Stimulated activated CD4-positive, alpha-beta T cell treated with anti-CD3 and anti-CD28 coated beads, Interleukin-1b, Interleukin-23, amount 100 ng/mL, for 48 hours (primary cell): ENCODE measurements around the gene NPTX2.
"Not testable (repeated sequence)": the region's sequence is repeated elsewhere in the genome, so short reads cannot be mapped to it uniquely, and the experiment has no call there.

ENCODE experiments used
- DNase-seq: peaks from one replicate; pipeline ENCODE4 v3.0.0-alpha.2; 2020

Gene NPTX2, protein sequence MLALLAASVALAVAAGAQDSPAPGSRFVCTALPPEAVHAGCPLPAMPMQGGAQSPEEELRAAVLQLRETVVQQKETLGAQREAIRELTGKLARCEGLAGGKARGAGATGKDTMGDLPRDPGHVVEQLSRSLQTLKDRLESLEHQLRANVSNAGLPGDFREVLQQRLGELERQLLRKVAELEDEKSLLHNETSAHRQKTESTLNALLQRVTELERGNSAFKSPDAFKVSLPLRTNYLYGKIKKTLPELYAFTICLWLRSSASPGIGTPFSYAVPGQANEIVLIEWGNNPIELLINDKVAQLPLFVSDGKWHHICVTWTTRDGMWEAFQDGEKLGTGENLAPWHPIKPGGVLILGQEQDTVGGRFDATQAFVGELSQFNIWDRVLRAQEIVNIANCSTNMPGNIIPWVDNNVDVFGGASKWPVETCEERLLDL

DNA sequence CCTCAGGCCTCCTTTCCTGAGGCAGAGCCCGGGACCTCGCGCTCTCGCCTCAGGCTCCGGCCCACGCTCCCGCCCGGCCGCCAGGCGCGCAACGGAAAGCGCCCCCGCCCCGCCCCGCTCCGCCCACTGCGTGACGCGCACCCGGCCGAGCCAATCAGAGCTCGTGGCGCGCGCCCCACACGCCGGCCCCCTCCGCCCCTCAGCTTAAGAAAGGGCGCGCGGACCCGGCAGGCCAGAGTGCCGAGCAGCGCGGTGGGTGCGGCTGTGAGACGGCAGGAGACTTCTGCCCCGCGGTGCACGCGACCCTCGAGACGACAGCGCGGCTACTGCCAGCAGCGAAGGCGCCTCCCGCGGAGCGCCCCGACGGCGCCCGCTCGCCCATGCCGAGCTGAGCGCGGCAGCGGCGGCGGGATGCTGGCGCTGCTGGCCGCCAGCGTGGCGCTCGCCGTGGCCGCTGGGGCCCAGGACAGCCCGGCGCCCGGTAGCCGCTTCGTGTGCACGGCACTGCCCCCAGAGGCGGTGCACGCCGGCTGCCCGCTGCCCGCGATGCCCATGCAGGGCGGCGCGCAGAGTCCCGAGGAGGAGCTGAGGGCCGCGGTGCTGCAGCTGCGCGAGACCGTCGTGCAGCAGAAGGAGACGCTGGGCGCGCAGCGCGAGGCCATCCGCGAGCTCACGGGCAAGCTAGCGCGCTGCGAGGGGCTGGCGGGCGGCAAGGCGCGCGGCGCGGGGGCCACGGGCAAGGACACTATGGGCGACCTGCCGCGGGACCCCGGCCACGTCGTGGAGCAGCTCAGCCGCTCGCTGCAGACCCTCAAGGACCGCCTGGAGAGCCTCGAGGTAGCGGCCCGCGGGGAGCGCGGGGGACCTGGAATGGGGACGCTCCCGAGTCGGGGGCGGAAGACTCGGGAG, at the start of gene NPTX2:
Gene NPTX2 (plus strand): TSS at position 235 of the 909 bp plus-strand sequence. CDS start 177 bp downstream, at position 412.
- DNase-seq, result peak; percentile 11

DNA sequence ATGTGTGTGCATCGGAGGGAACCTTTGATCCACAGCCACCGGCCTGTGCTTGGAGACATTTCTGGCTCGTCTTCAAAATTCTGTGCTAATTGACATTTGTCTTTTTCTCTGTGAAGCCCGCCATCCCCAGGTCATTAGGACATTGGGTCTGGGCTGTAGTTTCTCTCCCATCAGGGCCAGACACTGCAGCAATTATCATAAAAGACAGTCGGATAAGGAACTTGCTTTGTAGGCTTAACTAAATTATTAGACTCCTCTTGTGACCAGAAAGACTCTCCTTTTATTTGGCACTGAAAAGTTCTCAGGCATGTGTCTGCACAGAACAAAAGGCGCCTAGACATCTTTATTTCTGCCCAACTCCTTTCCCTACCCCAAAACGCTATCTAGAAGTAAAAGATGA, 49.1 kb upstream of the NPTX2 start:
- no peak for DNase-seq

DNA sequence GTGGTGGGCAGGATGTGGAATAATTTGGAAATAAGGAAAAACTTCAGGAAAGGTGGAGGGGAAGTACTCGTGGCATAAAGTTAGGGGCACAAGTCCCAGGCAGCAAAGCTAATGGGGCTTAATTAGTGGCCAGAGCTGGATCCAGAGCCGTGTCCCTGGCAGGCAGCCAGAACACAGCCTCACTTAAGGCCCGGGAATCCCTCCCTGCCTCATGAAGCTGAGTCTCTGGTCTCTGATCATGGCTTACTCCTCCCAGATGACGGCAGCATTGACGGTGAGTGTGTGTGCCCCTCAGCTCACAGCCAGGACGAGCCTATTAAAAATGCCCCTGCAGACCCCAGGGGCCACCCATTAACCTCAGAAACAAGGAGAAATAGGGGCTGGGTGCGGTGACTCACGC, 48.2 kb upstream of the NPTX2 start:
- no peak for DNase-seq

DNA sequence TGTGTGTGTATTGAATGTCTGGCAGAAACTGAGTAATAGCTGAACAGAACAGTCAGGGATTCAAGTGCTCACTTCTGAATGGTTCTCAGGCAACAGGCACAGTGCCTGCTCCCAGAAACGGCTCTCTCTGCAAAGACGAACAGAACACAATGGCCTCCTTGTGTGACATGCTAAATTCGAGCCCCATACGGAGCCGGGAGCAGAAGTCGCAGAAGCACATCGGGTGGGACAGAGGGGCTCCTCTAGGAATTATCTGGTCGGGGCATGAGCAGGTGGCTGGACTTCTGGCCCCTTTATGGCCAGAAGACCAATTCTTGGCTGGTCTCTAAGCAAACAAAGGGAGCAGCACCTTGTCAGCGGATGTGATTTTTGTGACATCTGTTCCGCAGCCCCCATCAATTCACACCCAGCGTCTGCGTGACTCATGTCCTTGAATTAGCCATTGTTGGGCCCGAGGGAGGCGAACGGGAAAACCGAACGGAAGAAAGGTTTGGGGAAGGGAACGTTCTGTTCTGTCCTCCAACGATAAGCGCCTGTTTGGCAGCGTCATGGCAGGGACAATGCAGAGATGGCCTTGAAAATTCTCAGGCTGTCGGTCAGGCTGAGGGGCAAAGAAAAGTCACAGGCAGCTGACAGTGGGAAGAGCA, 47.3 kb upstream of the NPTX2 start:
- no peak for DNase-seq

DNA sequence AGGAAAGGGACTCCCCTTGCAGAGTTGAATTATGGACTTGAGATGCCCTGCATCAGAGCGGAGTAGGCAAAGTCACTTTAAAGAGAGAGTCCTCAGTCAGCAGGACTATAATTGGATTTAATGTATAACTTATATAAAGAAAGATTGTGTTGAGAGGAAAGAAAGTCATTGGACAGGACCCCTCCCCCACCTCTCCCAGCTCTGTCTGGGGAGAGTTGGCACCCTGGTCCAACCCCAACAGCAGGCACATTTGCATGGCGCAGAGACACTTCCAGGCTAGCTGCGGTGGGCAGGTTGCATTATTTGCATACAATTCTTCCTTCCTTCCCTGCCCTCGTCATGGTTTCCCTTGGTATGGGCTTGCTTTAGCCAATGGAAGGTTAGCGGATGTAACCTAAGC, 46.1 kb upstream of the NPTX2 start:
- DNase-seq, result no peak

DNA sequence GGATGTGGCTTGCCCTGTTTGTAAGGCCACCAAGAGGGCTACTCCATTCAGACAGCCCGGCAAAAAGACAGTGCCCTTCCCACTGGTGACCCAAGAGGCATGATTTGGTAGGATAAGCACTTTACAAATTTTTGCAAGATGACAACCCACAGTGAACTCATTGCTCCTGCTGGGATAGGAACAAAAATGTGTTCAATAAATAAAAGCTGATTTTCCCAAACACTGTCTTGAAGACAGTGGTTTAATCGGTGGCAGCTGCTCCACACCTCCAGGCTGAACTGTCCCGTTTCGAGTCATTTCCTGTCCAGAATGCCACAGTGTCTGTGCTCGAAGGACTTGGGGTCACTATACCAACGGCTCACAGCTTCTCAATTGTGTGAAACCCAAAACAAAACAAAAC, 45.1 kb upstream of the NPTX2 start:
- DNase-seq, result no peak

DNA sequence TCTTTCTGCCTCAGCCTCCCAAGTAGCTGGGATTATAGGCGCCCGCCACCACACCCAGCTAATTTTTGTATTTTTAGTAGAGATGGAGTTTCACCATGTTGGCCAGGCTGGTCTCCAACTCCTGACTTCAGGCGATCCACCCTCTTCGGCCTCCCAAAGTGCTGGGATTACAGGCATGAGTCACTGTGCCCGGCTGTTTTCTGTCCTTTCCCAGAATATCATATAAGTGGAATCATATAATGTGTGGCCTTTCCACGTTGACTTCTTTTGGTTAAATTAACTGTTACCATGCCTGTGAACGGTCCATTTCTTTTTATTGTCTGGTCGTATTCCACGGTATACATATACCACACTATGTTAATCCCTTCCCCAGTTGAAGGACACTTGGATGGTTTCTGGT, 44.4 kb upstream of the NPTX2 start:
- not testable (repeated sequence) for DNase-seq

DNA sequence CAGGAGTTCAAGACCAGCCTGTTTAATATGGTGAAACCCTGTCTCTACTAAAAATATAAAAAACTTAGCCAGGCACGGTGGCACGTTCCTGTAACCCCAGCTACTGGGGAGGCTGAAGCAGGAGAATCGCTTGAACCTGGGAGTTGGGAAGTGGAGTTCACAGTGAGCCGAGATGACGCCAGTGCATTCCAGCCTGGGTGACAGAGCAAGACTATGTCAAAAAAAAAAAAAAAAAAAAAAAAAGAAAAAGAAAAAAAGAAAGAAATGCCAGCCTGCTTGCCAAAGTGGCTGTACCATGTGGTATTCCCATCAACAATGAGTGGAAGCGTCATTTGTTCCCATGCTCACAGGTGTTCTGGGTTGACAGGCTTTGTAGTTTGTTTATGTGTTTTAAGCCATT, 43.3 kb upstream of the NPTX2 start:
- no peak for DNase-seq

DNA sequence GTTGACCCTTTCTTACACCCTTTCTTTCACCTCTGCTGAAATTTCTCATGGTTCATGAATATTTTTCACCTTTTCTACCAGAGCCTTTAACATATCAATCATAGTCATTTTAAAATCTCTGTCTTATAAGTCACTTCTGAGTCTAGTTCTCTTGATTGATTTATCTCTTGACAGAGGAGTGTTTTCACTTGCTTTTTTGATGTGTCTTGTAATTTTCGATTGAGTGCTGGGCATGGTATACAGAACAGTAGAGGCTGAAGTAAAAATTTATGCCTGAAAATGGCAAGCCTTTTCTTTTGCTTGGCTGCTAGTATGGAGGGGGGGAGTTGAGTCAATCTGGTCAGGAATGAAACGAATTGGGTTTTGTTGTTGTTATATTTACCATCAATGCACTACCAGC, 41.2 kb upstream of the NPTX2 start:
- DNase-seq, result no peak

DNA sequence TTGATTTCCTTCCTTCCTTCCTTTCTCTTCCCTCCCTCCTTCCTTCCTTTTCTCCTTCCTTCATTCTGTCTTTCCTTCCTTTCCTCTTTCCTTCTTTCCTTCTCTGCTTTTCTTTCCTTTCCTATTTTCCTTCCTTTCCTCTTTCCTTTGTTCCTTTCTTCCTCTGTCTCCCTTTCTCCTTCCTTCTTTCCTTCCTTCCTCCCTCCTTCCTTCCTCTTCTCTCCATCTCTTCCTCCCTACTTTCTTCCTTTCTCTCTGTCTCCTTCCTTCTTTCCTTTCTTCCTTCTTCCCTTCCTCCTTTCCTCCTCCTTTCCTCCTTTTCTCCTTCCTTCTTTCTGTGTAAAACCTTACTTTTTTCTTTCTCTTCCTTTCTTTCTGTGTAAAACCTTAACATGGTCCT, 32.3 kb upstream of the NPTX2 start:
- DNase-seq, result no peak

DNA sequence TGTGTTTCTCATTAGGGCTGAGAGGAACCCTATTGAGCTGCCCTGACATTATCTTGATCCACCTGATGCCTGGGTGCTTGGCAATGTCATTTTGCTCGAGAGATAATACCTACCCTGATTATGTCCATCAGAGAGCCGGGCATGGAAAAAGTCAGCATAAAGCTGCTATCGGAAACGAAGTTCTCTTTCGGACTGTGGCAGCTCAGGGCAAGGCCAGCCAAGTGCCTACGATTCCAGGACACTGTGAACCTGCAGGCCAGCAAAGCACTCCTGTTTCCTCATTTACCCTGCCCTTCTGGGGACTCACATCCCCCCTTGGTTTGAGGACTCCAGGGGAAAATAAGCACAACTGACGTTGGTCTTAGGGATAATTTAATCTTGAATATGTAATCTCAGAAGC, 25.2 kb upstream of the NPTX2 start:
- DNase-seq, result no peak

DNA sequence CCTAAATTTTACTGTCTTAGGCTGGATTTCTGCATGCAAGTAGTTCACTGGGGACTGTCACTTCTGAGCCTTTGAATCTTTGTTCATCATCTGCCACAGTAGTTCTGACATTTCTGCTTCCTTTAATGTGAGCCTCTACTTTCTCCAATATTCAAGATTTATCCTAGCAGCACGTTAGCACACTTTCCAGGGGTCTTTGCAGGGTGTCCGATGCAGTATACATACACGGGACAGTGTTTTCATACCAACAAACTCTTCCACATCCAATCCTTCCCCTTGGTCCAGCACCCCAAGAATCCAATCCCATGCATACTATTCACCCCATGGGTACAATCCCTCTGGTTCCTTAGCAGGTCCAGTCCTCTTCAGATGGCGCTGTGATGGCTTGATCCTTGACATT, 22.7 kb upstream of the NPTX2 start:
- DNase-seq, result no peak

DNA sequence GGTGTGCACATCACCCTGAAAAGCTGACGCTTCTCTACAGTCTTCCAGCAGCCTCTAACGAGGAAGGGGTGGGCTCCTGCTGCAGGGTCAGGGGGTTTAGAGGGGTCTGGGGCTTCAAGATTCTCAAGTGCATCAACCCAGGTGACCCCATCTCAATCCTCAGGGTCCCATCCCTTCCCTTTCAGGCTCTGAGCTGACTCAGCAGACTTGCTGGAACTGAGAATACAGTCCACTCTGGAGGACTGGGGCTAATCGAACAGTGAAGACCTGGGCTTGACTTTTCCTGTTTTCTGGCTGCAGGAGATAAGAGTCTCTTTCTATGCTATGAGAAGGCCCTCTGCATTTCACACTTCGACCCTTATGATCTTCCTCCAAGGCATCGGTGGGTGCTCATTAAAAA, 22.3 kb upstream of the NPTX2 start:
- DNase-seq, result no peak

DNA sequence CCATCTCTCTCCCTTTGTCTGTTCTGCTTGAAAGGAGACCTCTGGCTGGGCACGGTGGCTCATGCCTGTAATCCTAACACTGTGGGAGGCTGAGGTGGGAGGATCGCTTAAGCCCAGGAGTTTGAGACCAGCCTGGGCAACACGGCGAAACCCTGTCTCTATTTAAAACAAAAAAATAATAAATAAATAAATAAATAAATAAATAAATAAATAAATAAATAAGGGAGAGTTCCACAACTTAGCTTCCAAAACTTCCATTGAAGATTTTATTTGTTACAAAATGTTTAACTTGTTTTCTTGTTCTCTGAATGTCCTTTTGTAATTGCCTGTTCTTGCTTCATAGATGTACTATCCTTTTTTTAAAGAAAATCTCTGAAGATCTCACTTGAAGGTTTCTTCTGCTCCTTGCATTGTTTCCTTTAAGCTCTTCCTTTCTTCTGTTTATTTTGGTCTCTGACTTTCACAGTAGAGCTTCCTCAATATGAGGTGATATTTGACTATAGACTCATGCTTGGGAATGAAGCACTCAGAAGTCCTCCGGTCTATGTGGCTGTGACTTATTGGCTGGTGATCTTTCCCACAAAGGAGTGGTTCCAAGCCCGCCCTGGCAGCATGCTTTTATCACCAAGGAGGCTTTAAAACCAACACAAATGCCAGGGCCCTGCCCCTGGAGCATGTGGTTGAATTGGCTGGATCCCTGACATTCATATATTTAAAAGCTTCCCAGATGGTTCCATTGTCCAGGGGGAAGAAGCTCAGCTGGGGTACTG, 18.1 kb upstream of the NPTX2 start:
- DNase-seq, result no peak

DNA sequence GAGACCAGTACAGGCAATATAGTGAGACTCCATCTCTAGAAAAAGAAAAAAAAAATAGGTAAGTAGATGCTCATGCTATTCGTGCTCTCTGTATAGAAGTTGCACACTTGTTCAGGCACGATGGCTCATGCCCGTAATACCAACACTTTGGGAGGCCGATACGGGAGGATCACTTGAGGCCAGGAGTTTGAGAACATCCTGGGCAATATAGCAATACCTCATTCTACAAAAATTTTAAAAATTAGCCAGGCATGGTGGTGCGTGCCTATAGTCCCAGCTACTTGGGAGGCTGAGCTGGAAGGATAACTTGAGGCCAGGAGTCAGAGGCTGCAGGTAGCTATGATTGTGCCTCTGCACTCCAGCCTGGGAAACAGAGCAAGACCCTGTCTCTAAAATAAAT, 17.2 kb upstream of the NPTX2 start:
- DNase-seq, result no peak

DNA sequence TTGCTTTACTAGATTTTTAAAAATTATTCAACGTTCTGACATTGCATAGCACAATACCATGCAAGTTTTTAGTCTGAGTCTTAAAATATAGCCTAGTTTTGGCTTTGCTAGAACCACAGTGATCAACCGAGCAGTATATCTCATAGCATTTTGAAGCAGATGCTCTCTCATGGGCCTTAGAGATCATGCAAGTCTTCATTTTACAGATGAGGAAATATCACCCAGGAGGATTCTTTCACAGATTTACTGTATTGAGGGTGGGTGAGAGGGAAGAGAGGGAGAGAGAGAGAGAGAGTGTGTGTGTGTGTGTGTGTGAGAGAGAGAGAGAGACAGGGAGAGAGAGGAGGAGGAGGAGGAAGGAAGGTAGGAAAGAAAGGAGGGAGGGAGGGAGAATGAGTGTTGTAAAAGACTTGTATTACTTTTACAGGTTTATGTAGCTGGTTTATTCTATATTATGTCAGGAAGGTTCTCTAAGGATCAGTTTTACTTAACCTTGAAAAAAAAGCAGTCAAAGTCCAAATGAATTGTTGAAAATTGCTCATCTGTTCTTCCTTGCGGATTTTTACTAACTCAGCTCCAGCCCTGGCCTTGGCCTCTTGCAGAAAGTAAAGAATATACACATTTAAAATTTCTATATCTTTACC, 14.2 kb upstream of the NPTX2 start:
- no peak for DNase-seq

DNA sequence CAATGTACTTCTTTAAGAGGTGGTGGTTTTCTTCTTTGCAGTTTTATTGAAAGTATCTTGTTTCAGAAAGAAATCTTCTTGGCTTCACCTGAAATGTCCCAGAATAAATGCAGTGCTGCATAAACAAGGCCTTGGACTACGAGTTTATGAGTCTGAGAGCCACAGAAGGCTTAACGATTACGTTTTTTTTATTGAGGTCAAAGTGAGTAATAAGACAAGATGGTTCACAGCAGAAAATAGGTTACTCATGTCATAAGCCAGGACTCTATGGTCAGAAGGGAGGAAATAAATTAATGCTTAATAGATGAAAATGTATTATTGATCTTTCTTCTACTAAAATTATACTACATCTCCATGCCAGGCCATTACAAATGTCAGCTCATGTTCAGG, 13.7 kb upstream of the NPTX2 start:
- DNase-seq, result no peak

DNA sequence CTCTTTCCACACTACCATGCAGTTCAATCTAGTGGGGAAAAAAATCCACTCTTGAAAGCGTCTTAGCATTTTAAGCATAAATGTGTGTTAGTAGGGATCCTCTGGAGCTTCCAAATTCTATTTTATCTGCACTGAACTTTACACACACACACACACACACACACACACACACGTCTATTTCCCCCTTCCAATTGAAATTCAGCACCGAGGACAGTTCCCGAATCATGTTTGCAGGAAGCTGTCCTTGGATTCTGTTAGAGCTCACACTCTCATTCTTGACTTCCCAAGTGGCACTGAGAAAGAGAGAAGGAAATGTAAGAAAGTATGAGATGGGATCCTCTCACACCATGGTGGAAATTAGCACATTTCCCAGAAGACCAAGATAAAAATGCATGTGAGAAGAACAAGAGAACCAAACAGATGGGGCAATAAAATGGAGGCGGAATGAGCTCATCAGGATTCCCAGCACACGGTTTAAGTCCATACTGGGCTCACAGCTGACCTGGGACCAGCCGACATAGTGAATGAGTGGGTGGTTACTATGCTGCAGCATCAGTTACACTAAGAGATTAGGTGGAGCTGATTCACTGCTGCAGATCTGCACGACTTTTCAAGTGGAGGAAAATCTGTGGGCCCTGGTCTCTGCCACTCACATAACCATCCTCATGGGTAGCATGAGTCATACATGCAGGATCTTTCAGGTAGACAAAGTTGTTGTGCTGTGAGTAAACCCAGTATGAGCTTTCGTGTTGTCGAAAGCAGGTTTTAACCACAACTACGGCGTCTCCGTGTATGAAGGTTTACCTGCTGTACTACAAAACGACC, 3.3 kb upstream of the NPTX2 start:
- DNase-seq, result no peak

DNA sequence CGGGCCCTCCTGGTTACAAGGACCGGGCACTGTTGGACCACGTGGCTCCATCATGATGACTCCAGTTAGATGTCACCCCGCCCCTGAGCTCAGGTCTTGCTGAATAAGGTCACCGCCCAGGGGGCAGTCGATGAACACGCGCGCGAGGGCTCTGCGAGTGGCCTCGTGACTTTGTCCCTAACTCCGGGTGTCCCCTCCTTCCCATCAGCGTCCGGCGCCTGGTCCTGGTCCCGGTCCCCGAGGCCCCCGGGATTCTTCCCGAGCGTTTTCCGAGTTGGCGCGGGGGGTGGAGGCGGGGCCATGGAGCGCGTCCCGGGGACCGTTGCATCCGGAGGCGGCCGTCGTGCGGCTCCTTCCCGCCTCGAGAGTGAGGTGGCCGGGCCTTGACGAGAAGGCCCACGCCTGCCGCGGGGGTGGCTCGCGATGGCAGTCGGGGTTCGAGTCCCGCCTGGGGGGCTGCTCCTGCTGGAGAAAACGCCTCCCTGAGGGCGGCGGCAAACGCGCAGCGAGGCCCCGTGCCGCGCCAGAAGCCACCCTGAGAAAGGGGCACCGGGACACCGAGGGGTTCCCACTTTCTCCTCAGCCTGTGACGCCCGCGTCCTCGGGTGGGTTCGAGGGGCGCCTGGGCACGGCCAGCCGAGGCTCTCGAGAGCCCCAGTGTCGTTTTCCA, 569 bp upstream of the NPTX2 start:
- no peak for DNase-seq

DNA sequence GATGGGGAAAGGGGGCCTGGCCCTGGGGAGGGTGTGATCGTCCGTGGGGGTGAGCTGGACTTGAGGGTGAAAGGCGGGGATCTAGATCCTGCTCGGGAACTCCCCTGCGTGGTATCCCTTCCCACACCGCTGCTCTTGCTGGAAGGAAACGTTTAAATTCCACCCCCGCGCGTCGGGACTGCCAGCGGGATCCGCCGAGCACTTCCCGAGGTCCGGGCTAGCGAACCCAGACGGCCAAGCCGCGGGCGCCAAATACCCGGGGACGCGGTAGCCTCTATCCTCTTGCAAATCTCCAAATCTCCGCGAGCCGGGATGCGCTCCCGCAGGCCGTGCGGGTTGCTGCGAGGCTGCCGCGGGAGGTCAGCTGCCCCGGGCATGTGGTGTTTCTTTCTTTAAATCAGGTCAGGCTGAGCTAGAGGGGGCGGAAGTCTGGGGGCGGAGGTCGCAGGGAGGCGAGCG, 904 bp downstream of the NPTX2 start:
- no peak for DNase-seq

DNA sequence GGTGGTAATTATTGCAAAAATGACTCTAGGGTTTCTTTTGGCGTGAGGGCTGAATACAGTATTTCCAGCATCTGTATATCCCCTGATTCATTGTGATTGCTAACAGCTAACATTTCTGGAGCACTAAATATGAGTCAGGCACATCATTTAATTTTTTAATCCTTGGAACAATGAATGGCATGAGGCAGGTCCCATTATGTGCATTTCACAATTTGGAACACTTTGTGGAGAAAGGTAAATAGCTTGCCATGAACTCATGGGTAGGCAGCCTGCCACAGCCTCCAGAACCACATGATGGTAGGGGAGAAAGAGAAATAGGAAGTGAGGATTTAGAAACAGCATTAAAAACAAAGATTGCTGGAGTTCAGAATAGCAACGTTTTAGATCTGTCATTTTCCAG, 1.7 kb downstream of the NPTX2 start:
- DNase-seq, result no peak
